KG1 (cell line): Measurements from ENCODE around the gene SOST.
"Not testable (repeated sequence)": the region's sequence is repeated elsewhere in the genome, so short reads cannot be mapped to it uniquely, and the experiment has no call there.

ENCODE experiments used
- DNase-seq: peaks from one replicate; lab custom pipeline; 2025; lab: John Stamatoyannopoulos, UW

Gene SOST

DNA sequence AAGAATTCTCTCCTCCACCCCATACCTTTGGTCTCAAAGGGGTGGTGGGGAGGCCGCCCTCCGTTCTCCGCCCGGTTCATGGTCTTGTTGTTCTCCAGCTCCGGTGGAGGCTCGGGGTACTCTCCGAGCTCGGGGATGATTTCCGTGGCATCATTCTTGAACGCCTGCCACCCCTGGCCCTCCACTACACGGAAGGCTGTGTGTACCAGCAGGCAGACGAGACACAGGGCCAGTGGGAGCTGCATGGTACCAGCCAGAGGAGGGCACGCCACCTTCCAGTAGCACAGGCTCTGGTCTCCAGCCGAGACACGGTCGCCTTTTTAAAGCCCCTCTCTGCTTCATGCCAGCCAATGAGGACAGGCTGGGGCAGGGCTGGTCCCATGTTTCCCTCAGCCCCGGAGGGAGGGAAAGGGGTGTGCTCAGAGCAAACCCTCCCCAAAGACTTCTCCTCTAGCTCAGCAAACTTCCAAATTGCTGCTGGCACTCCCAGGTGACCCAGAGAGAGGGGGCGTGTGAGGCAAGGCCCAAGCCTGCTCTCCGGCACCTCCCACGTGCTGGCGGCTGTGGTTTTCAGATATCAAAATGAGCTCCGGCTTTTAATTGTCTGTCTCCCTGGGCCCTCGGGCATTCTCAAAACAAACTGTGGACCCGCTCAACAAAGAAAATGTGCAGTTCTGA lies at the start of gene SOST:
TSS of gene SOST (minus strand) at position 295 of the 678 bp plus-strand sequence. CDS start at position 245, 50 bp downstream.
- no peak for DNase-seq

DNA sequence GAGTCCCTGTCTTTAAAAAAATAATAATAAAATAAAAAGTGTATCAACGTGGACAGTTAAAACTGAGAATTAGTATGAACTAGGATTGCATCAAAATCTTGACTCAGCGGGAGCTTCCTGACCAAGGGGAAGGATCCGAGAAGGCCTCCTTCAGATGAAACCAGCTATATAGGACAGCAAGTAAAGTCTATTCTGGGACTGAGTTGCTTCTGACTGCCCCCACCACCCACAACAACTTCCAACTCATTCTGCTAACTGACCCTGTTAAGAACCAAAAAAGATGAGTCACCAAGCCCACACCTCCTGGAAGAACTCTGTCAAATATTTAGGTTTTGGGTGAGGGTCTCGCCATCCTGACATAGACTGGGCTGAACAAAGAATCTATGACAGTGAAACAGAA lies 49.5 kb upstream of the SOST start:
- DNase-seq = no peak

DNA sequence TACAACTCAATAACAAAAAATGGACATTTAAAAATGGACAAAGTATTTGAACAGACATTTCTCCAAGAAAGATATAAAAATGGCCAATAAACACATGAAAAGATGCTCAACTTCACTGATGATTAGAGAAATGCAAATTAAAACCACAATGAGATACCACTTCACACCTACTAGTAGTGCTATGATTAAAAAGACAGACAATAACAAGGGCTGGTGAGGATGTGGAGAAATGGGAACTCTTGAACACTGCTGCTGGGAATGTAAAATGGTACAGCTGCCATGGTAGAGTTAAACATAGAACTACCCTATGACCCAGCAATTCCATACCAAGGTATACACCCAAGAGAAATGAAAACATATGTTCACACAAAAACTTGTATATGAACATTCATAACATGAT lies 46.5 kb upstream of the SOST start:
- DNase-seq = no peak

DNA sequence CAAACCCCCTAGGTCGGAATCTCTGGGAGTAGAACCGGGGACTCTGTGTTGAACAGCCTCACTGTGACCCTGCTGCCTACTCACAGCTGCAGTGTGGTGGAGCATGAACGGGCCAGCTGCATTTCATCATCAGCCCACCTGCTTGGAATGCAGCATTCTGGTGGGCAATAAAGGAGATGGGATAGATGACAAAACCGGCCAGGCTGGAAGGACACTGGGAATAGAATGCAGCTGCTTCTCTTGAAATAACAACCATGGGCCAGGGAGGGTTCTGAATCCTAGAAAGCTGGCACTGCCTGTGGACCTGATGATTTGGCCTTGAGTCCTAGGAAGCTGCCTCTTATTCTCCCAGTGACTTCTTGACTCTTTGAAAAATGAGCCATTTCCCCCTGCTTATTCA lies 45.2 kb upstream of the SOST start:
- no peak for DNase-seq

DNA sequence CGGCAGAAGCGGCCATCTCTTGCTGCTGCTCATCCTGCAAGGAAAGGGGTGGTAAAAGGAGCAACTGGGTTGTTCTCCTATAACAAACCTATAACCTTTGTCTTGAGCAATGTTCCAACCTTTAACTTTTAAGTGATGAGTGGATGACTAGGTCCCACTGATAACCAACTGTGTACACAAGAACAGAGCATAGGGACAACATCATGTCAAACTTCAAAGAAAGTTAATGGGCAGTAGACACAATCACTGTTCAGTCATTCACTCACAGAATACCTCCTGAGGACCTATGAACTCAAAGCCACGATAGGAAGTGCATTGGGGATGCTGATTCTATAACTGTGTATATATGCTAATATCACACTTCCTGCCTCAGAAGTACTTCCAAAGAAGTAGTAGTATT lies 43.3 kb upstream of the SOST start:
- no peak for DNase-seq

DNA sequence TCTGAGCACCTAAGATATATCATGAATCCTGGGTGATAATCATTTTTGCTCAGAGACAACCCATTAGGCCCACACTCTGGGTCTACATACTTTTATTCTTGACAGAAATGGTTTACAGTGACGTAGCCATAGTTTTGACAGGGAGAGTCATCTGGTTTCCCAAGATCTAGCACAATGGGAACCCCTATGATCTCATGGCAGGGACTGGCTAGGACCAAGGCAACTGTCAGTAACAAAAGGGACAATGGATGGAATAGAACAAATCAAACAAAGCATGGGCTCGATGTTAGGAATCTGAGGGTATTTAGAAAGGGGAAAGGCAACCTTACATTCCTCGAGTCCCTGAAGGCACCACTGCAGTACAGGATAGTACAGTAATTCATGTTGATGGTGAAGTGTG lies 42.1 kb upstream of the SOST start:
- no peak for DNase-seq

DNA sequence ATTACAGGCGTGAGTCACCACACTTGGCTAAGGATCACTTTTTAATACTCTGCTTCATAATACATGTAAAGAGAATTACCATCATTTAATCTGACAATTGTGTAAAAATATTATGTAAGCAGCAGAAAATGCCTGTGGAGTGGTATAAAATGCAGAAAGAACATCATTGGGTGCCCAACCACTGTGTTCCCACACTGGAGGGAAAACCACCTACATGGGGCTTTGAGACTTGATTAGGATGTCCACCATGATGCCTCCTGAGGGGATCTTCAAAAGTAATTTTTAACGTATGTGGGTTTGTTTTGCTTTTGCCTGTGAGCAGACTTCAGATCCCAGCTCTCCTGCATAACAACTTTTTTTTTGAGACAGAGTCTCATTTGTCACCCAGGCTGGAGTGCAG lies 40.5 kb upstream of the SOST start:
- no peak for DNase-seq

DNA sequence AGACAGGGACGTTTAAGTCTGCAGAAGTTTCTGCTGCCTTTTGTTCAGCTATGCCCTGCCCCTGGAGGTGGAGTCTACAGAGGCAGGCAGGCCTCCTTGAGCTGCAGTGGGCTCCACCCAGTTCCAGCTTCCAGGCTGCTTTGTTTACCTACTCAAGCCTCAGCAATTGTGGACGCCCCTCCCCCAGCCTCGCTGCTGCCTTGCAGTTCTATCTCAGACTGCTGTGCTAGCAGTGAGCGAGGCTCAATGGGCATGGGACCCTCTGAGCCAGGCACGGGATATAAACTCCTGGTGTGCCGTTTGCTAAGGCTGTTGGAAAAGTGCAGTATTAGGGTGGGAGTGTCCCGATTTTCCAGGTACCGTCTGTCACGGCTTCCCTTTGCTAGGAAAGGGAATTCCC lies 39.4 kb upstream of the SOST start:
- DNase-seq = not testable (repeated sequence)

DNA sequence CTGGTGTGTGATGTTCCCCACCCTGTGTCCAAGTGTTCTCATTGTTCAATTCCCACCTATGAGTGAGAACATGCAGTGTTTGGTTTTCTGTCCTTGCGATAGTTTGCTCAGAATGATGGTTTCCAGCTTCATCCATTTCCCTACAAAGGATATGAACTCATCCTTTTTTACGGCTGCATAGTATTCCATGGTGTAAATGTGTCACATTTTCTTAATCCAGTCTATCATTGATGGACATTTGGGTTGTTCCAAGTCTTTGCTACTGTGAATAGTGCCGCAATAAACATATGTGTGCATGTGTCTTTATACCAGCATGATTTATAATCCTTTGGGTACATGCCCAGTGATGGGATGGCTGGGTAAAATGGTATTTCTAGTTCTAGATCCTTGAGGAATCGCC lies 34.1 kb upstream of the SOST start:
- DNase-seq = not testable (repeated sequence)

DNA sequence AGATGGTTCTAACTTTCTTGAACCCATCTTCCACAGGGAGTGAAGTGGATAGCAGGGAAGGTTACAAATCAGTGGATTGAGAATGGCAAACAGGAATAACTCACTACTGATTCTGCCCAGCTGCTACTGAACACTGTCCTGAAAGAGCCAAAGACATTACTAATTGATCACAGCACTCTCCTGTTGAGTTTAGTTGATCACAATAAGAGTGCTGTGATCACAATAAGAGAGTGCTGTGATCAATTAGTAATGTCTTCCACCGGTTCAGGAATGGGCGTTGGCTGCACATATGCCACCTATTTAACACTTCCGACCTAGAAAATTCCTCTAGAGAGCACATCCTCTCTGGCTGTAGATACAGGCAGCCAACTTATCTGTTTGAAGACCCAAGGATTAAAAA lies 33.0 kb upstream of the SOST start:
- DNase-seq = no peak

DNA sequence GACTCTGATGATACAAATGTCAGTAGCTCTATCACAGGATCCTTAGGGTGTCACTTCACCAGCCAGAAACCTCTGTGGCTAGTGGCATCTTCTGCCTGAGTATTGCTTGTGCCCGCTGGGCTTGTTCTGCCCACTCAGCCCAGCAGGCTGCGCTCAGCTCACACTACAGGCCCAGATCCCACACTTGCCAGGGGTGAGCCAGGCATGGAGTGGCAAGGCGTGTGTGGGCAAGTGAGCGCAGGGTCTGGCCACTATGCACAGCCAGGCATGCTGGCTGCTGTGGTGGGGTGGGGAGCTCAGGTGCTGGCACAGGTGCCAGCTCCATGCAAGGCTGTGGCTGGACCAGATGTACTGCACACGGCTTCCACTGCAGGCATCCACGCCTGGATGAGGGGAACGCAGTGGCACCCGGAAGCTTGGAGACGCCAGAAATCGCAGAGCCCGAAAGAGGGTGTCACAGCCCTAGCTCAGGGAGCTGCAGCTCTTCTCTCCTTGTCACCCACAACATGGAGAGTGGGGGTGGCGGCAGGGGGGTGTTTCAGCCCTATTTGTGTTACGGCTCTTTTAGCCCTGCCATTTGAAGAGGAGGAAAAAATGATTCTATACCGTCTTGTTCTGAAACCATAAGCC lies 31.8 kb upstream of the SOST start:
- DNase-seq = no peak

DNA sequence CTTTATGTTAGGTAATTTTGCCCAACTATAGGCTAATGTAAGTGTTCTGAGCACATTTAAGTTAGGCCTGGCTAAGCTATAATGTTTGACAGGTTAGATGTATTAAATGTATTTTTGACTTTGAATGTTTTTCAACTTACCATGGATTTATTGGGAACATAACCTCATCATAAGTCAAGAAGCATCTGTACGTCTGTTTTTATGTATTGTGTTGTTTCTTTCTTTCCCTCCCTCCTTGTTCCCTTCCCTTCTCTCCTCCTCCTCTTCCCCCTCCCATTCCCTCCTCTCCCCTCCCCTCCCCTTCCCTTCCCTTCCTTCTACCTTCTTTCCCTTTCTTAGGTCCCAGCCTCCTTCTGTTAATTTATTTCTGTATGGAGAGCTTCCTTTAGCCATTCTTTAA lies 30.9 kb upstream of the SOST start:
- DNase-seq = no peak

DNA sequence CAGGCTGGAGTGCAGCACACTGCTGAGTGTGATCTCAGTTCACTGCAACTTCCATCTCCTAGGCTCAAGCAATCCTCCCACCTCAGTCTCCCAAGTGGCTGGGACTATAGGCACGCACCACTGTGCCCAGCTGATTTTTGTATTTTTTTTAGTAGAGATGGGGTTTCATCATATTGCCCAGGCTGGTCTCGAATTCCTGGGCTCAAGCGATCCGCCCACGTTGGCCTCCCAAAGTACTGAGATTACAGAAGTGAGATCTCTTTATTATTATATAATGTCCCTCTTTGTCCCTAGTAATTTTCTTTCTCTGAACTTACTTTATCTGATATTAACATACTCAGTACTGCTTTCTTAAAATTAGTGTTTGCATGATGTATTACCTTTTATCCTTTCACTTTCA lies 29.9 kb upstream of the SOST start:
- DNase-seq = no peak

DNA sequence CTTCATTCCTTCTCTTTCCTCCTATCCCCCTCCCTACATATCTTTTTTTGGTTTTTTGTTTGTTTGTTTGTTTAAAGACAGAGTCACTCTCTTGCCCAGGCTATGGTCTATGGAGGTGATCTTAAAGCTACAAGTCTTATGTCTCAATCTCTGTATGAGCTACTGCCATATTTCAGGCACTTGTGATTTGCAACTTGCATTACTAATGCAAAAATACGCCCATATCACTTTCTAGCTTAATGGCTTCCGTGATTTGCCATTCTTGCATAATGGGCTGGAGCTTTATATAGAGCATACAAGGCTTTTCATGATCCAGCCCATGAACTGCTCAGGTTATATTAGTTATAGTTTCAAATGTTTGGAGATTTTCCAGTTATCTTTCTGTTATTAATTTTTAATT lies 29.1 kb upstream of the SOST start:
- DNase-seq = no peak

DNA sequence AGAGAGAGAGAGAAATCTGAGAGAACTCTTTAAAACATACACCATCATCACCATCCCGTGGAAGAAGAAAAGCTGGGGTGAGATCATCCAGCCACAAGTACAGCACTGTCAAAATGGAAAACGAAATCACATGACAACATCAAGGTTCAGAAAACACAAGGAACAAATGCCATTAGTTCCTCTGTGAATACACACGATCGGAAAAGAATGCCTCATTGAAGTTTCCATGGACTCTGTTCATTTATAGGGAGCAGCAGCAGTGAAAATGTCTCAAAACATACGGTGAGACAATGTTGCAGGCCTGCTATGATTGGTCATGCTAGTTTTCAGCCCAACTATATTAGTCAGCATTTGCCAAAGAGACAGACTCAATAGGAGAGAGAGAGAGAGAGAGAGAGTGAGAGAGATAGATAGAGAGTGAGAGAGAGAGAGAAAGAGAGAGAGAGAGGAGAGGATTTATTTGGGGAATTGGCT lies 26.1 kb upstream of the SOST start:
- DNase-seq = no peak

DNA sequence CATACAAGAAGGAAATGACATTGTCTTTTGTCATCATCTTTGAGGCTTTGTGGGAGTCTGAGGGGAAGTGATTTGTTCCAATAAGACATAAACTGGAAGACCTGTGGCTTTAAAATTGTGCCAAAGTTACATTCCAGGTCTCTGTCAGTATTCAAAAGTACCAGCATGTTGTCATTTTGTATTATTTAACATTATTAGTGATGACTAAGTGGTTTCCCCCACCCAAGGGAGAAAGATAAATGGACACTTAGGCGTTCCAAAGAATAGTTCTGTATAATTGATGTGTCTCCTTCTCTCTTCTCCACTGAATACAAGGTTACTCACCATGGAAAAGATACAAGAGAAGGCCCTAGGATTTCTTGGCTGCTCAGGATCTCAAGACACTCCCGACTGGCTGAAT lies 25.5 kb upstream of the SOST start:
- no peak for DNase-seq

DNA sequence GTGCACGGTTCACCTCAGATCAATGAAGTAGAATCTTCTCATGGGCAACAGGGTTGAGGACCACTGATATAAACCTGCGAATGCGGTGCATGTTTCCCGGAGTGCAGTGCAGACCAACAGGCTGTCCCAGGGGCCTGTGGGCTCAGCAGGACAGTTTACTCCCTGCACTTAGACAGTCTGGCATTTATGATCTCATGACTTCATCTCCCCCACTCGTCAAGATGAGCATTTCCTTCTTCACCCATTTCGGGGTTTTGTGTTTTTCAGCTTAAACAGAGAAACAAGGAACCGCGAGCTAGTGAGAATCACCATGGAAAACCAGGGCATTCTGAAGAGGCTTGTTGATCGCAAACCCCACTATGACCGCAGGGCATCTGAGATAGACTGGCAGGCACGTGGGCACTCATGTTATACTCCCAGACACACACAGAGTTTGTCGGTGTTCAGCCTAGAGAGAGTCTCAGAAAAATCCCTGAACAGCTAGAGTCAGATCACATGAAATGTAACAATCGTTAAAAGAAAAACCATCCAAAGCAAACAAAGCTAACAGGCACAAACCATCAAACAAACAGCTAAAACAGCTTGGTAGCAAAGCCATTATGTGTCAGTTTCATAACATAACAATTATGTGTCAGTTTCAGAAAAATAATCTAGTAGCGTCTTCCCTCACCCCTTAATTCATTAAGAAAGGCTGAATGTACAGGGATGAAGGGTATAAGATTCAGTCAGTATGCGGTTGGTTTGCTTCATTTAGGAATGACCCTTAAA lies 24.5 kb upstream of the SOST start:
- no peak for DNase-seq

DNA sequence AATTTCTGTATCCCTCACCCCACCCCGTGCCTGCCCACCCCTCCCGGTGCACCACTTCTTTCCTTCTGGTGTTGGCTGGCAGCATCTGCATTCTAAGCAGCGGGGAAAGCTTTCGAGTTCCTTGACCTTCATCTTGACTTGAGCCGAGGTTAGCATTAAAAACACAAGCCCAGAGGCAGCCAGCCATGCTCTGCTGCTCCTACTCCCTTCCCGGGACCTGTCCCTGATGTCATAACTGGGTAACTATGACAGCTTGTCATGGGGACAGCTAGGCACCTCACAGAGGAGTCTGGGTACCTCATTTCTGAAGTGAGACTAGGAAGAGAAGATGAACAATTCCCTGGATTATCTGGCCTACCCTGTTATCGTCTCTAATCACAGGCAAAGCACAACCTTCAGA lies 21.5 kb upstream of the SOST start, which contains the start of gene CFAP97D1:
TSS of gene CFAP97D1 (plus strand) at position 301 of the 400 bp plus-strand sequence. CDS start at position 329, 28 bp downstream.
- DNase-seq = no peak

DNA sequence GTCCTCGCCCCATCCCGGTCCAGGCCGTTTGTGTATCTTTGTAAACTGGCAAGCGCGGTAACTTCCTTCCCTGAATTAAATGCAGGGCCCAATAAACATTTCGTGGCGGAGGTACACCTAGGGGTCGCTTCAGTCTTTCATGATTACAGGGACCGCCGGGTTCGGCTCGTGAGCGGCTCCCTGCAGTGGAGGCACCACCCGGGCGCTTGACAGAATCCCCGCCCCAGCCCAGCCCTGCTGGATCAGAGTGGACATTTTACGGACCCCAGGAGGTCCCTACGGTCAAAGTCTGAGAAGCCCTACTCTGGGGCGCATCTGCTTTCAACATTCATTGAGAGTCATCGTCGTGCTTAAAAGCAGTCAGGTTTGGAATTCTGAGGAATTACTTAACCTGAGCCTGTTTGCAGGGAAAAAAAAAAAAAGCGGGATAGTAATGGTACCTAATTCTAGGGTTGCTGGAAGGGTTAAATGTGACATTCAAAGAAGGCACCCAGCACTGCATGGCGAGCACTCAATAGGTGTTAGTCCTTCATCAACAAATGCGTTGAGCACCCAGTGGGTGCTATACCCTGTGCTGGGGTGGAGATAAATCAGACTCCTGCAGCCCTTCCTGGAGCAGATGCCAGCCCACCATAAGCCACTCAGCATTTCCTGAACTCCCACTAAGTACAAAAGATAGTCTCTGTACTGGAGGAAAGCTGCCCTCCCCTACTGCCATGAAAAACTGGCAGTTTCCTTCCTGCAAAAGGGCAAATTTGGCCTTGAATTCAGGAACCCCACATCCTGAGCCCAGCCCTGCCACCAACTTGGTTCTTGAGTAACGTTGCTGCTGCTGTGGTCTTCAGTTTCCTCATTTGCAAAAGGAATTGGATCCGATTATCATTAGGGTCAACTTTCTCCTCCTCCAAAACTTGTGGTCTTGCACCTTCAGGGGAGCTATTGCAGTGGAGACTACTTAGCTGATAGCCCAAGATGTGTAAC lies 20.8 kb upstream of the SOST start:
- peak; percentile 44 for DNase-seq

DNA sequence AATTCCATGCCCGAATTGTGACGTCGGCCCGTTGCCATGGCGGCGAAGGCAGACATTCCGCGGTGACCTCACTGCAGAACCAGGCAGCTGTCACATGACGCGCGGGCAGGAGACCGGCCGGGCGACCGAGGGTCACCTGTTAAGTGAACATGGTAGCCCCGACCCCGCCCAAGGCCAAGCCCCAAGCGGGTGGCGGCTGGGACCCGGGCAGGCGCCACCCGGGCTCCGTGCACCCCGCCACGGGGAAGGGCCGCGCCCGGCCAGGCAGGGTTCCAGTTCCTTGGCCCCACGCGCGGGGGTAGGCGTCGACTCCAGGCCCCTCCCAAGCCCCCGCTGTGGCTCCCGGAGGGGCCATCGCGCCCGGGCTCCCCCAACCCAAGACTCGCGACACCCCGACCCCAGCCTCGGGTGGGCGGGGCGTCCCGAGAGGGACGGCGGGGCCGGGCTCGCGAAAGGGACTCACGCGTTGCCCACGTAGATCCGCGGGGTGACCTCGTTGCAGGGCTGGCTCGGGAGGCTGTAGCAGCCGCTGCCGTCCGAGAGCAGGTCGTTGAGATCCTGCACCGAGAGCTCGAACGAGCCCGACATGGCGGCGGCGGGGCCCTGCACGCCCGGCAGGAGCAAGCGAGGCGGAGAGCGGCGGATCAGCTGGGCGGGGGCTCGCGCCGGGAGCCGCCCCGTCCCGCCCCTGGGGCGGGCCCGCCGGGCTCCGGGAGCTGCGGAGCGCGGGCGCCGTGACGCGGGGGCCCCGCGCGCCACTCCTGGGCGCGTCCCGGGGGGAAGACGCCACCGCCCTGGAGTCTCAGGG lies 19.9 kb upstream of the SOST start, which contains the start of gene DUSP3:
TSS of gene DUSP3 (minus strand) at position 641 of the 808 bp plus-strand sequence. CDS start at position 588, 53 bp downstream.
- DNase-seq = peak; percentile 33
